Kidney (tissue), 14 donors: Measurements from ENCODE around the gene GATAD2B. TPM values are rescaled to one million over a fixed set of nuclear protein-coding genes. Genes with fewer than 3 reads are reported as not detected.

Source experiments
- DNase-seq, 5 donors: peaks; one replicate each; pipeline ENCODE4 v3.0.0-alpha.2; 2013 to 2020
- FAIRE-seq: peaks from 2 replicates; lab custom pipeline; 2012; peaks lifted over from hg19 to GRCh38; lab: Jason Lieb, UNC
- H3K27ac ChIP-seq, 2 donors: one replicate each; pipeline ENCODE4 v1.7.0; 2013; ENCODE audit warnings: low read depth in 2 of 2, low read length in 2 of 2, inconsistent platforms in 1 of 2
- H3K27me3 ChIP-seq: one replicate; pipeline ENCODE4 v1.7.1; 2013; ENCODE audit warnings: low read length, inconsistent platforms; ENCODE audit not compliant: control insufficient read depth, insufficient read depth
- H3K36me3 ChIP-seq, 3 donors: one replicate each; pipeline versions ENCODE4 v1.7.0 to v1.7.1; 2013; ENCODE audit warnings: low read length in 3 of 3, control low read depth in 1 of 3, inconsistent platforms in 1 of 3; ENCODE audit not compliant: insufficient read depth in 3 of 3, control insufficient read depth in 2 of 3
- H3K4me1 ChIP-seq, 3 donors: one replicate each; pipeline versions ENCODE4 v1.7.0 to v1.7.1; 2013; ENCODE audit warnings: low read length in 3 of 3, inconsistent platforms in 1 of 3, low read depth in 1 of 3; ENCODE audit not compliant: control insufficient read depth in 2 of 3, insufficient read depth in 2 of 3
- H3K4me3 ChIP-seq, 3 donors: one replicate each; pipeline versions ENCODE4 v1.7.0 to v1.8.1; 2013; ENCODE audit warnings: low read length in 3 of 3, control low read depth in 1 of 3, inconsistent platforms in 1 of 3
- H3K9ac ChIP-seq, 3 donors: one replicate each; pipeline versions ENCODE4 v1.7.0 to v1.7.1; 2013; ENCODE audit warnings: low read length in 3 of 3, control low read depth in 1 of 3, inconsistent platforms in 1 of 3
- H3K9me3 ChIP-seq, 3 donors: one replicate each; pipeline versions ENCODE4 v1.7.0 to v1.7.1; 2013; ENCODE audit warnings: low read length in 3 of 3, control low read depth in 1 of 3, inconsistent platforms in 1 of 3; ENCODE audit not compliant: control insufficient read depth in 2 of 3, insufficient read depth in 1 of 3
- CTCF ChIP-seq: IDR thresholded peaks from 3 replicates; pipeline ENCODE4 v1.5.1; 2012; ENCODE audit warnings: mild to moderate bottlenecking, moderate library complexity, borderline replicate concordance; ENCODE audit not compliant: insufficient read depth; ENCODE audit errors: extremely low read depth
- intact Hi-C: fragments of 100-400 bp; cut with DNase I; formaldehyde crosslinking; loops from one replicate; pipeline ENCODE4 v1.11.1; 2022
- polyA plus RNA-seq: library from polyadenylated mRNA; stranded (reverse); fragments of 350-450 nt; fragmentation: Illumina TruSeq; extraction: RNeasy Lipid Tissue Mini Kit (QIAGEN cat#74804); gene quantifications from one replicate; pipeline ENCODE4 v1.2.3, GENCODE V29; 2014; ENCODE audit warnings: low read depth, low replicate concordance; ENCODE audit not compliant: insufficient read depth
- total RNA-seq: library from RNA; stranded (reverse); fragmentation: NEBNext Ultra II Directional; extraction: Animal tissue kit (Norgen Biotek cat#: 25700); gene quantifications from one replicate; pipeline ENCODE4 v1.2.1, GENCODE V29; 2021
- donor health status: control.
- donor health status: control.
- donor health status: control.
- donor health status: control.
- donor health status: control.
- donor health status: DM: yes; HTN: yes; CAD: no.
- donor health status: Normal renal cell carcinoma (clear cell type).

GATAD2B gene
- total and polyA plus RNA-seq, 2 donors from 2014 or later, result 3.6 to 49.0 TPM

GRCh38 chr1:153775458-153776327 lies 147.1 kb downstream of the GATAD2B start:
- H3K4me1 ChIP-seq, result peaks cover 0 to 47% (median 17%) of the 10 kb centered on the region in 3 donors
- peak; percentile 89 to 93 (median 92) for DNase-seq
- no peaks in the 10 kb centered on the region for H3K9me3 ChIP-seq
- H3K27ac ChIP-seq, result peak overlapping the region; percentile 53 to 85
- FAIRE-seq, result no peak
- H3K27me3 ChIP-seq, result no peaks in the 10 kb centered on the region
- peaks cover 0 to 10% (median 8%) of the 10 kb centered on the region in 3 donors for H3K36me3 ChIP-seq
- H3K4me3 ChIP-seq, result peak overlapping the region; percentile 58 to 76 (median 68)
- peak overlapping the region in 2 of 3 donors; percentile 42 to 71 for H3K9ac ChIP-seq
- intact Hi-C loops, result no loop called here
- TF ChIP-seq CTCF, result no peak

GRCh38 chr1:153774780-153775457 lies 147.9 kb downstream of the GATAD2B start, which contains the start of gene SLC27A3:
Gene SLC27A3 (plus strand): TSS chr1:153775407. CDS start chr1:153775498, 91 bp downstream.
- Histone ChIP-seq H3K9me3 (no peaks in the 10 kb centered on the region), H3K4me1 (peaks cover 0 to 44% (median 23%) of the 10 kb centered on the region in 3 donors), H3K9ac (peak within 1 kb of the TSS; percentile 42 to 71 (median 56)), H3K4me3 (peak within 1 kb of the TSS; percentile 58 to 76 (median 68)), H3K27me3 (no peaks in the 10 kb centered on the region), H3K36me3 (peaks cover 2 to 17% (median 8%) of the 10 kb centered on the region in 3 donors), H3K27ac (peak within 1 kb of the TSS; percentile 53 to 85)
- DNase-seq (peak; percentile 66 to 94 (median 82)), FAIRE-seq (no peak)
- intact Hi-C loops, result no loop called here
- no peak for TF ChIP-seq CTCF

GRCh38 chr1:153774026-153774595 lies 148.7 kb downstream of the GATAD2B start:
- no peak overlapping the region for H3K4me3 ChIP-seq
- intact Hi-C loops, result no loop called here
- H3K27me3 ChIP-seq, result no peaks in the 10 kb centered on the region
- H3K9ac ChIP-seq, result no peak overlapping the region
- no peak for DNase-seq
- H3K4me1 ChIP-seq, result peaks cover 0 to 38% (median 23%) of the 10 kb centered on the region in 3 donors
- FAIRE-seq, result no peak
- peak overlapping the region; percentile 53 to 85 for H3K27ac ChIP-seq
- peaks cover 2 to 19% (median 8%) of the 10 kb centered on the region in 3 donors for H3K36me3 ChIP-seq
- TF ChIP-seq CTCF, result no peak
- no peaks in the 10 kb centered on the region for H3K9me3 ChIP-seq
